Measurements from ENCODE around the gene ADM5. TPM values are rescaled to one million over a fixed set of nuclear protein-coding genes. Genes with fewer than 3 reads are reported as not detected.

The ADM5 gene
- total RNA-seq, 6 experiments from 2014 or later: 0.19 to 0.70 (median 0.51) TPM

GRCh38 chr19:49704888-49705642, 15.7 kb downstream of the ADM5 start:
- Histone ChIP-seq H3K4me1 (no peaks in the 10 kb centered on the region), H3K9me3 (no peaks in the 10 kb centered on the region), H3K36me3 (no peaks in the 10 kb centered on the region), H3K27me3 (no peaks in the 10 kb centered on the region), H3K27ac (no peak overlapping the region), H3K4me3 (no peak overlapping the region)
- intact Hi-C loops (cut with DNase I): no loop called here
- WGBS (ENCODE audit: insufficient coverage, low coverage, low lambda C conversion rate, missing lambda C conversion rate): 85% methylated on average over 9 of the region's 22 CpGs
- DNase-seq (no peak), ATAC-seq (no peak)
- TF ChIP-seq CTCF (IDR thresholded peaks at IDR 0.05) (no peak), POLR2A (IDR thresholded peaks at IDR 0.05) (no peak)

DNA sequence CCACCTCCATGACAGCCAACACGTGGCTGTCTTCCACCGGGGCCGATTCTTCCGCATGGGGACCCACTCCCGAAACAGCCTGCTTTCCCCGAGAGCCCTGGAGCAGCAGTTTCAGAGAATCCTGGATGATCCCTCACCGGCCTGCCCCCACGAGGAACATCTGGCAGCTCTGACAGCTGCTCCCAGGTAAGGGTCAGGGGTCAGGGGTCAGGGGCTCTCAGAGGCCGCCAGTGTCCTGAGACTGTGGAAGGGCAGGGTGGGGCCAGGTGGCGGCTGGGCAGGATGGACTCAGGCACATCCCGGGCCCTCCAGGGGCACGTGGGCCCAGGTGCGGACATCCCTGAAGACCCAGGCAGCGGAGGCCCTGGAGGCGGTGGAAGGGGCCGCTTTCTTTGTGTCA, 16.5 kb downstream of the ADM5 start:
- H3K4me1 ChIP-seq: no peaks in the 10 kb centered on the region
- no peak overlapping the region for H3K4me3 ChIP-seq
- H3K9me3 ChIP-seq: no peaks in the 10 kb centered on the region
- 94% methylated on average over 6 of the region's 16 CpGs for WGBS (ENCODE audit: insufficient coverage, low coverage, low lambda C conversion rate, missing lambda C conversion rate)
- peak in 1 of 4 donors; percentile 12 for ATAC-seq
- H3K27me3 ChIP-seq: no peaks in the 10 kb centered on the region
- no peak for DNase-seq
- no peaks in the 10 kb centered on the region for H3K36me3 ChIP-seq
- no peak overlapping the region for H3K27ac ChIP-seq
- intact Hi-C loops (cut with DNase I): no loop called here
- no peak for TF ChIP-seq CTCF (IDR thresholded peaks at IDR 0.05)
- TF ChIP-seq POLR2A (IDR thresholded peaks at IDR 0.05): no peak

- intact Hi-C loops (cut with DNase I): no loop called here
- 84% methylated on average over 10 of the region's 20 CpGs for WGBS (ENCODE audit: insufficient coverage, low coverage, low lambda C conversion rate, missing lambda C conversion rate)
- H3K4me3 ChIP-seq: no peak overlapping the region
- ATAC-seq (no peak), DNase-seq (no peak)
- no peak overlapping the region for H3K27ac ChIP-seq
- TF ChIP-seq POLR2A (IDR thresholded peaks at IDR 0.05) (no peak), CTCF (IDR thresholded peaks at IDR 0.05) (no peak)
- no peaks in the 10 kb centered on the region for H3K27me3 ChIP-seq
- H3K36me3 ChIP-seq: no peaks in the 10 kb centered on the region
- H3K4me1 ChIP-seq: no peaks in the 10 kb centered on the region
- H3K9me3 ChIP-seq: no peaks in the 10 kb centered on the region
These were observed 21.1 kb downstream of the ADM5 start for GRCh38 chr19:49710372-49710951.

GRCh38 chr19:49712397-49712859, 23.0 kb downstream of the ADM5 start:
- no peaks in the 10 kb centered on the region for H3K27me3 ChIP-seq
- peaks cover 0 to under 1% (median 0%) of the 10 kb centered on the region in 4 donors for H3K4me1 ChIP-seq
- TF ChIP-seq CTCF (IDR thresholded peaks at IDR 0.05) (no peak), POLR2A (IDR thresholded peaks at IDR 0.05) (no peak)
- DNase-seq: no peak
- ATAC-seq: no peak
- no peak overlapping the region for H3K27ac ChIP-seq
- WGBS (ENCODE audit: insufficient coverage, low coverage, low lambda C conversion rate, missing lambda C conversion rate): 50% methylated on average over 13 of the region's 20 CpGs
- no peak overlapping the region for H3K4me3 ChIP-seq
- intact Hi-C loops (cut with DNase I): no loop called here
- no peaks in the 10 kb centered on the region for H3K9me3 ChIP-seq
- no peaks in the 10 kb centered on the region for H3K36me3 ChIP-seq

Data from right lobe of liver (tissue), 6 donors.